Mammary epithelial cell (primary cell): ENCODE results near the gene CNTRL.
"Not testable (repeated sequence)": the region's sequence is repeated elsewhere in the genome, so short reads cannot be mapped to it uniquely, and the experiment has no call there.

ENCODE experiments used
- CTCF ChIP-seq, 2 donors: IDR thresholded peaks in 1 of 2; conservative IDR thresholded peaks in 1 of 2; 2 replicates each; pipeline ENCODE4 v1.5.1; 2011 to 2012; ENCODE audit warnings: inconsistent platforms in 2 of 2, low read length in 2 of 2, mild to moderate bottlenecking in 2 of 2, control low read depth in 1 of 2, low read depth in 1 of 2; ENCODE audit not compliant: insufficient read depth in 1 of 2; ENCODE audit errors: extremely low read depth in 1 of 2
- EZH2 ChIP-seq: IDR thresholded peaks from 2 replicates; pipeline ENCODE4 v1.6.1; 2012; ENCODE audit warnings: low read length, inconsistent platforms, borderline replicate concordance

- not testable (repeated sequence) for TF ChIP-seq CTCF (conservative IDR thresholded peaks at IDR 0.05 in 1 of 2, IDR thresholded peaks at IDR 0.05 in 1 of 2; ENCODE audit: extremely low read depth in 1 of 2, insufficient read depth in 1 of 2, low read depth in 1 of 2, low read length in 2 of 2); EZH2
These were observed 104.6 kb downstream of the CNTRL start for GRCh38 chr9:121179373-121179721.
